ENCODE results near the gene TRANK1.

The TRANK1 gene

GRCh38 chr3:36833160-36833814 lies 111.6 kb downstream of the TRANK1 start:
- DNase-seq = no peak

- DNase-seq = no peak
Observed at GRCh38 chr3:36832406-36832805, 112.4 kb downstream of the TRANK1 start.

GRCh38 chr3:36827133-36827532 lies 117.7 kb downstream of the TRANK1 start:
- no peak for DNase-seq

- no peak for DNase-seq
Observed at GRCh38 chr3:36826240-36826639, 118.6 kb downstream of the TRANK1 start.

GRCh38 chr3:36824443-36824842 lies 120.4 kb downstream of the TRANK1 start:
- DNase-seq = no peak

GRCh38 chr3:36823806-36824205 lies 121.0 kb downstream of the TRANK1 start:
- no peak for DNase-seq

- DNase-seq = no peak
Observed at GRCh38 chr3:36820083-36820482, 124.8 kb downstream of the TRANK1 start.

GRCh38 chr3:36817806-36818533 lies 126.9 kb downstream of the TRANK1 start:
- no peak for DNase-seq

- DNase-seq = no peak
Observed at GRCh38 chr3:36815375-36815774, 129.5 kb downstream of the TRANK1 start.

- DNase-seq = no peak
Observed at GRCh38 chr3:36814776-36815175, 130.1 kb downstream of the TRANK1 start.

- DNase-seq = no peak
Observed at GRCh38 chr3:36814066-36814717, 130.7 kb downstream of the TRANK1 start.

- DNase-seq = no peak
Observed at GRCh38 chr3:36813305-36813704, 131.5 kb downstream of the TRANK1 start.

- no peak for DNase-seq
Observed at GRCh38 chr3:36812240-36812639, 132.6 kb downstream of the TRANK1 start.

GRCh38 chr3:36811768-36812167 lies 133.1 kb downstream of the TRANK1 start:
- no peak for DNase-seq

- DNase-seq = no peak
Observed at GRCh38 chr3:36804295-36805055, 140.4 kb downstream of the TRANK1 start.

GRCh38 chr3:36803091-36803791 lies 141.6 kb downstream of the TRANK1 start:
- DNase-seq = no peak

GRCh38 chr3:36800533-36801116 lies 144.2 kb downstream of the TRANK1 start:
- no peak for DNase-seq

- no peak for DNase-seq
Observed at GRCh38 chr3:36796881-36797280, 148.0 kb downstream of the TRANK1 start.

- no peak for DNase-seq
Observed at GRCh38 chr3:36796161-36796560, 148.7 kb downstream of the TRANK1 start.

- DNase-seq = no peak
Observed at GRCh38 chr3:36795622-36796021, 149.2 kb downstream of the TRANK1 start.

GRCh38 chr3:36792342-36792741 lies 152.5 kb downstream of the TRANK1 start:
- DNase-seq = no peak

- DNase-seq = no peak
Observed at GRCh38 chr3:36790765-36791164, 154.1 kb downstream of the TRANK1 start.

All from NCI-H1092 (cell line).